Muscle layer of colon (tissue), 2 donors: ENCODE results near the gene SOWAHA.
"Not testable (repeated sequence)": the region's sequence is repeated elsewhere in the genome, so short reads cannot be mapped to it uniquely, and the experiment has no call there.

ENCODE experiments used
- H3K27ac ChIP-seq: one replicate; pipeline ENCODE4 v1.7.0; 2013; ENCODE audit warnings: low read depth, mild to moderate bottlenecking, low read length, moderate library complexity
- H3K27me3 ChIP-seq, 2 donors: one replicate each; pipeline ENCODE4 v1.7.0; 2013; ENCODE audit warnings: low read length in 2 of 2, mild to moderate bottlenecking in 2 of 2; ENCODE audit not compliant: insufficient read depth in 2 of 2, control insufficient read depth in 1 of 2
- H3K36me3 ChIP-seq: one replicate; pipeline ENCODE4 v1.7.0; 2013; ENCODE audit warnings: mild to moderate bottlenecking, low read length; ENCODE audit not compliant: insufficient read depth
- H3K4me1 ChIP-seq: one replicate; pipeline ENCODE4 v1.7.0; 2013; ENCODE audit warnings: mild to moderate bottlenecking, low read length; ENCODE audit not compliant: insufficient read depth
- H3K4me3 ChIP-seq, 2 donors: one replicate each; pipeline ENCODE4 v1.7.0; 2013; ENCODE audit warnings: low read length in 2 of 2, low read depth in 1 of 2, mild to moderate bottlenecking in 1 of 2, moderate library complexity in 1 of 2
- H3K9ac ChIP-seq: one replicate; pipeline ENCODE4 v1.7.0; 2013; ENCODE audit warnings: low read length
- H3K9me3 ChIP-seq: one replicate; pipeline ENCODE4 v1.7.0; 2013; ENCODE audit warnings: mild to moderate bottlenecking, low read length
- donor health status: abdominal sarcoma.
- donor health status: Adenocarcinoma of cecum.

Gene SOWAHA

GRCh38 chr5:132840896-132841295, 27.8 kb downstream of the SOWAHA start:
- Histone ChIP-seq H3K4me1 (peaks cover 7% of the 10 kb centered on the region), H3K27me3 (no peaks in the 10 kb centered on the region), H3K4me3 (no peak overlapping the region), H3K27ac (no peak overlapping the region), H3K9me3 (no peaks in the 10 kb centered on the region), H3K9ac (no peak overlapping the region), H3K36me3 (no peaks in the 10 kb centered on the region)

- Histone ChIP-seq H3K36me3 (no peaks in the 10 kb centered on the region), H3K4me3 (no peak overlapping the region), H3K27me3 (no peaks in the 10 kb centered on the region), H3K9me3 (no peaks in the 10 kb centered on the region), H3K27ac (no peak overlapping the region), H3K9ac (no peak overlapping the region), H3K4me1 (peaks cover 7% of the 10 kb centered on the region)
Observed at GRCh38 chr5:132841305-132841704, 28.2 kb downstream of the SOWAHA start.

- Histone ChIP-seq H3K27ac (no peak overlapping the region), H3K9me3 (no peaks in the 10 kb centered on the region), H3K4me1 (no peaks in the 10 kb centered on the region), H3K4me3 (no peak overlapping the region), H3K9ac (no peak overlapping the region), H3K36me3 (no peaks in the 10 kb centered on the region), H3K27me3 (no peaks in the 10 kb centered on the region)
Observed at GRCh38 chr5:132848270-132848669, 35.2 kb downstream of the SOWAHA start.

GRCh38 chr5:132849347-132849746, 36.2 kb downstream of the SOWAHA start:
- no peak overlapping the region for H3K9ac ChIP-seq
- no peak overlapping the region for H3K27ac ChIP-seq
- no peaks in the 10 kb centered on the region for H3K9me3 ChIP-seq
- no peaks in the 10 kb centered on the region for H3K36me3 ChIP-seq
- H3K27me3 ChIP-seq = no peaks in the 10 kb centered on the region
- no peak overlapping the region for H3K4me3 ChIP-seq
- no peaks in the 10 kb centered on the region for H3K4me1 ChIP-seq

- H3K9me3 ChIP-seq = no peaks in the 10 kb centered on the region
- H3K9ac ChIP-seq = no peak overlapping the region
- H3K27ac ChIP-seq = no peak overlapping the region
- H3K27me3 ChIP-seq = no peaks in the 10 kb centered on the region
- H3K4me3 ChIP-seq = no peak overlapping the region
- no peaks in the 10 kb centered on the region for H3K4me1 ChIP-seq
- H3K36me3 ChIP-seq = no peaks in the 10 kb centered on the region
Observed at GRCh38 chr5:132850066-132850465, 37.0 kb downstream of the SOWAHA start.

- no peaks in the 10 kb centered on the region for H3K4me1 ChIP-seq
Observed at GRCh38 chr5:132853323-132853722, 40.2 kb downstream of the SOWAHA start.

GRCh38 chr5:132853790-132854189, 40.7 kb downstream of the SOWAHA start:
- H3K4me1 ChIP-seq = no peaks in the 10 kb centered on the region
- no peak overlapping the region for H3K4me3 ChIP-seq
- H3K36me3 ChIP-seq = no peaks in the 10 kb centered on the region
- H3K9ac ChIP-seq = no peak overlapping the region
- no peak overlapping the region for H3K27ac ChIP-seq
- no peaks in the 10 kb centered on the region for H3K9me3 ChIP-seq
- no peaks in the 10 kb centered on the region for H3K27me3 ChIP-seq

More at GRCh38 chr5:132853323-132853722, 40.2 kb downstream of the SOWAHA start:
- Histone ChIP-seq H3K9me3 (no peaks in the 10 kb centered on the region), H3K27ac (no peak overlapping the region), H3K9ac (no peak overlapping the region), H3K27me3 (no peaks in the 10 kb centered on the region), H3K4me3 (no peak overlapping the region), H3K36me3 (no peaks in the 10 kb centered on the region)

- no peaks in the 10 kb centered on the region for H3K36me3 ChIP-seq
- no peak overlapping the region for H3K9ac ChIP-seq
- H3K4me3 ChIP-seq = no peak overlapping the region
- H3K9me3 ChIP-seq = no peaks in the 10 kb centered on the region
- H3K27ac ChIP-seq = no peak overlapping the region
- H3K27me3 ChIP-seq = no peaks in the 10 kb centered on the region
- H3K4me1 ChIP-seq = no peaks in the 10 kb centered on the region
Observed at GRCh38 chr5:132854301-132854700, 41.2 kb downstream of the SOWAHA start.

- not testable (repeated sequence) for H3K4me3 ChIP-seq, H3K9ac ChIP-seq, H3K36me3 ChIP-seq, H3K27ac ChIP-seq, H3K9me3 ChIP-seq, H3K27me3 ChIP-seq, H3K4me1 ChIP-seq
Observed at GRCh38 chr5:132854992-132855391, 41.9 kb downstream of the SOWAHA start.

- Histone ChIP-seq H3K27me3 (no peaks in the 10 kb centered on the region), H3K9me3 (no peaks in the 10 kb centered on the region), H3K4me1 (no peaks in the 10 kb centered on the region), H3K4me3 (no peak overlapping the region), H3K27ac (no peak overlapping the region), H3K36me3 (no peaks in the 10 kb centered on the region), H3K9ac (no peak overlapping the region)
Observed at GRCh38 chr5:132856011-132856410, 42.9 kb downstream of the SOWAHA start.

GRCh38 chr5:132859889-132860437, 46.9 kb downstream of the SOWAHA start:
- H3K9ac ChIP-seq = no peak overlapping the region
- H3K4me3 ChIP-seq = no peak overlapping the region
- H3K27me3 ChIP-seq = no peaks in the 10 kb centered on the region
- H3K9me3 ChIP-seq = no peaks in the 10 kb centered on the region
- H3K36me3 ChIP-seq = no peaks in the 10 kb centered on the region
- no peaks in the 10 kb centered on the region for H3K4me1 ChIP-seq
- H3K27ac ChIP-seq = no peak overlapping the region

- Histone ChIP-seq H3K9me3 (no peaks in the 10 kb centered on the region), H3K4me1 (peaks cover 4% of the 10 kb centered on the region), H3K36me3 (no peaks in the 10 kb centered on the region), H3K9ac (no peak overlapping the region), H3K27ac (no peak overlapping the region), H3K27me3 (no peaks in the 10 kb centered on the region), H3K4me3 (no peak overlapping the region)
Observed at GRCh38 chr5:132860742-132861141, 47.6 kb downstream of the SOWAHA start.
